Mesodermal cell (in vitro differentiated cells): Measurements from ENCODE around the gene B4GALT4.

ENCODE experiments used
- H3K27ac ChIP-seq: 2 replicates; pipeline ENCODE4 v1.7.0; 2013; ENCODE audit warnings: mild to moderate bottlenecking, low read depth, low read length, moderate library complexity; ENCODE audit not compliant: severe bottlenecking
- H3K36me3 ChIP-seq: 2 replicates; pipeline ENCODE4 v1.7.1; 2013; ENCODE audit warnings: mild to moderate bottlenecking, low read length, moderate library complexity; ENCODE audit not compliant: control insufficient read depth, insufficient read depth
- H3K4me1 ChIP-seq: one replicate; pipeline ENCODE4 v1.7.1; 2013; ENCODE audit warnings: mild to moderate bottlenecking, low read length; ENCODE audit not compliant: insufficient read depth, control insufficient read depth, poor library complexity, severe bottlenecking
- H3K4me3 ChIP-seq: 2 replicates; pipeline ENCODE4 v1.7.0; 2013; ENCODE audit warnings: low read length, control low read depth, mild to moderate bottlenecking; ENCODE audit not compliant: insufficient read depth, poor library complexity, severe bottlenecking; ENCODE audit errors: extremely low read depth
- H3K9me3 ChIP-seq: 2 replicates; pipeline ENCODE4 v1.7.1; 2013; ENCODE audit warnings: mild to moderate bottlenecking, low read length, moderate library complexity; ENCODE audit not compliant: control insufficient read depth
- WGBS, 2 experiments: methylation state at CpG; one replicate each; pipeline ENCODE4 v1.1.5; 2013; ENCODE audit warnings: missing lambda C conversion rate in 2 of 2; ENCODE audit not compliant: insufficient coverage in 2 of 2; 5-methylcytosine and 5-hydroxymethylcytosine counted together

B4GALT4 gene

DNA sequence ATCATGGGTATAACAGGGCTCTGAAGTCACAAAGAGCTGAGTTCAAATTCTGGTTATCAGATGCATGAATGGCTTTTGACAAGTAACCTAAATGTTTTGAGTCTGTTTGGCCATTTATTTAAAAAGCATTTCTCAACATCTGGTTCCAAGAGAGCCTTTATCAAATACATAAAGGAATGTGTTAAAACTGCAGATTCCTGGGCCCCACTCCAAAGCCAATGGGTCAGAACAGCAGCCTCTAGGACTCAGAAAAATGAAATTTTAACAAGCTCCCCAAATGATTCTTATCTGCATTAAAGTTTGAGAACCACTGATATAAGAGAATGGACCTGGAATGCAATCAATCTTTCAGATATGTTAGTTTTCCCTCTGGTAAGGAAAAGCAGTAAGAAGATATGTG is 3.4 kb downstream of the B4GALT4 start:
- H3K27ac ChIP-seq, result no peak overlapping the region
- H3K4me1 ChIP-seq, result peaks cover 11% of the 10 kb centered on the region
- no peak overlapping the region for H3K4me3 ChIP-seq
- no peaks in the 10 kb centered on the region for H3K9me3 ChIP-seq
- peaks cover 38% of the 10 kb centered on the region for H3K36me3 ChIP-seq

DNA sequence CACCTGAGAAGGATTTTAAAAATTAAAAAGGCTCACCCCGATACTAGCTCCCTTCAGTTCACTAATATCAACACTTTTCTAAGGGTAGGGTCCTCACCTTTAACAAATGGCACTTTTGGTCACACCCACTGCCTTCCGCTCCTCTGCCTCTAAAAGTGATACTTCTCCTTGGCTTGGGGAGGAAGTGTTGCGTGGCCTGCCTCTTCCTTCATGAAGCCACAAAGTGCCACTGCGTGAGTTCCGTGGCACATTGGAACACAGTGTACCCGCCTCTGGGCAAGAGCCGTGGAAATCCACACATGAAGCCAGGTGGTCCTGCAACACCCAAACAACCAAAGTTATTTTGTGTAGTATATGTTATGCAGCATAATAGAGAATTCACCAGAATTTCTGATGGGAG is 3.9 kb downstream of the B4GALT4 start:
- no peaks in the 10 kb centered on the region for H3K9me3 ChIP-seq
- 100% methylated on average over 4 of the region's 7 CpGs; no CpG with 5 or more reads in 1 of the 2 experiments for WGBS, 2 experiments
- H3K4me1 ChIP-seq, result peaks cover 11% of the 10 kb centered on the region
- H3K4me3 ChIP-seq, result no peak overlapping the region
- no peak overlapping the region for H3K27ac ChIP-seq
- H3K36me3 ChIP-seq, result peaks cover 38% of the 10 kb centered on the region

DNA sequence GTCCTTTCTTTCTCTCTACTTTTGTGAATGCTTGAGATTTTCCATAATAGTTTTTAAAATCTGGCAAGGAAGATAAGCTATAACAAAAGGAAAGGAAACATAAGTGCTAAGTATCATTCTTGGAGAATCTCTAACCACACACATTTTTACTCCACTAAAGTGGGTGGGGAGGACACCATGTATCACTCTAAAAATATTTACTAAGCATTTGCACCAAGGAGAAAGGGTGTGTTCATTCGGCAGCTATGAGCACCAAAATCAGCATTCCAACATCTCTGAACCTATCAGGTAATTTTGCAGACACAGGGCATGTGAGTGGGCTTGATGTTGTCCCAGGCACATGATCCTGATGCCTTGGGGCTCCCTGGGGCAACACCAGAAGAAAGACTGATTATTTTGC is 5.5 kb downstream of the B4GALT4 start:
- 89% methylated on average over 1 of the region's 1 CpG; no CpG with 5 or more reads in 1 of the 2 experiments for WGBS, 2 experiments
- H3K36me3 ChIP-seq, result peaks cover 49% of the 10 kb centered on the region
- no peak overlapping the region for H3K4me3 ChIP-seq
- peaks cover 11% of the 10 kb centered on the region for H3K4me1 ChIP-seq
- no peaks in the 10 kb centered on the region for H3K9me3 ChIP-seq
- H3K27ac ChIP-seq, result no peak overlapping the region

DNA sequence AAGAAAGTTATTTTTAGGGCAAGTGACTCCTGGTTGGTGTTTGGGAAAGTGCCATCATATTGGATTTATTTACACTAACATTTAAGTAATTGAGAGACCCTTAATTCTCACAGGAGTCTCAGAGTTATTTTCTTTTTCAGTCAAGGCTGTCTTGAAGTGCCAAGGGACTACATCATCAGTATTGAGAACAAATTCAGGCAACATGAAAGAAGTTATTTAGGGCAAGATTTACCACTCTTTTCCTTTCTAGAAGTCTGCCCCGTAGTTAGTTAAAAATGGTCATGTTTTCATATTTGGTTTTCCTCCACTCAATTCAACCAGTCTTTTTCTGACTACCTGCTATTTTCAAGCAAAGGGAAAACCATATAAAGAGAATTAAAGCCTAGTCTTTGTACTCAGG is 6.1 kb downstream of the B4GALT4 start:
- H3K4me3 ChIP-seq, result no peak overlapping the region

DNA sequence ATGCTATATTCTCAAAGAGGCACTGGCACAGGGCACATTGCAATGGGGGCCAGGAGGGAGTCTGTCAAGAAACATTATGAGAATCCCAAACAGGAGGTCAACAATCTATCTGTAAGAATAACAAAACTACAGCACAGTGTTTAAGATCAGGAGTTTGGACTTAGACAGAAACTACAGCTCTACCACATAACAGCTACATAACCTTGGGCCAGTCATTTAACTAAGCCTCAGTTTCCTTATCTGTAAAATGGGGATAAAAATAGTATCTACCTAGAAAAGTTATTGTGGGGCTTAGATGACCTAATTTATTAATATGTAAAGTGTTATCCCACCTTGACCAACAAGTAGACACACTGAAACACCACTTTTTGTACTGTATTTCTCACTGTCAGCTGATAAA is 9.9 kb downstream of the B4GALT4 start:
- Histone ChIP-seq H3K27ac (no peak overlapping the region), H3K4me3 (no peak overlapping the region), H3K4me1 (peaks cover 11% of the 10 kb centered on the region), H3K9me3 (no peaks in the 10 kb centered on the region), H3K36me3 (peaks cover 77% of the 10 kb centered on the region)

More for the DNA sequence above, 6.1 kb downstream of the B4GALT4 start:
- peaks cover 11% of the 10 kb centered on the region for H3K4me1 ChIP-seq
- peaks cover 53% of the 10 kb centered on the region for H3K36me3 ChIP-seq
- no peak overlapping the region for H3K27ac ChIP-seq
- no peaks in the 10 kb centered on the region for H3K9me3 ChIP-seq
- no CpG with 5 or more reads among the region's 1 CpG for whole genome bisulfite sequencing, 2 experiments

DNA sequence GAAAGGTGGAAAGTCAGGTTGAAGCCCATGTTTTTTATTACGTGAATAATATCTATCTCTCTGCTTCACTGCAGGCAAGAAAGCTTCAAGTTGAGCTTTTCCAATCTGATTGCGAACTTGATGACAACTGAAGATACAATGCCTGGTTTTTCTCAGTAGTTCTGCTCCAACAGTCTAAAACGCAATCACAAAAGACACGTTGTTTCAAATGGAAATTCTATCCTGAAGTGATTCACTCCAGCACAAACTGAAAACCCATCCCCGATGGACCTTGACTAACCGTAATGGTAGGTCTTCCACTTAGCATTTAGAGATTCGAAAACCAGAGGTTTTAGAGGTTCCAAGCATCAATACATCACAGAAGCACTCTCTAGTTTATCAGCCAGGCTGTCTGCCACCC is 10.6 kb downstream of the B4GALT4 start:
- H3K4me1 ChIP-seq, result peaks cover 5% of the 10 kb centered on the region
- H3K27ac ChIP-seq, result no peak overlapping the region
- H3K36me3 ChIP-seq, result peaks cover 76% of the 10 kb centered on the region
- H3K9me3 ChIP-seq, result no peaks in the 10 kb centered on the region
- WGBS, 2 experiments, result 93 to 94% methylated on average over 7 of the region's 7 CpGs
- H3K4me3 ChIP-seq, result no peak overlapping the region

DNA sequence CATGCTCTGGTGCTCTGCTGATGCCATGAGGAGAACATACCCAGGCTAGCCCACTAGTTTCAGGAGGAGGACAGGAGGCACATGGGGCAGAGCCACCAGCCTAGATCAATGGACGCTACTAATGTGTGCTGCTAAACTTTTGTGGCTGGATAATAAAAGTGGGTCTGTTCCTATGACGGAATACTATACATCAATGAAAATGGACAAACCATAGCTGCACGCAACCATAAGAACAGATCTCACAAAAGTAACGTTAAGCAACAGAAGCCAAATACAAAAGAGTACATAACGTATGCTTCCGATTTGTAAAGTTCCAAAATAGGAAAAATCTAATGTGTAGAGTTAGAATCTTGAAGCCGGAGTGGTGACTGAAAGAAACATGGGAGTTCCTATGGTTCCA is 11.5 kb downstream of the B4GALT4 start:
- Histone ChIP-seq H3K9me3 (no peaks in the 10 kb centered on the region), H3K4me1 (no peaks in the 10 kb centered on the region), H3K4me3 (no peak overlapping the region), H3K27ac (no peak overlapping the region), H3K36me3 (peaks cover 70% of the 10 kb centered on the region)
- WGBS, 2 experiments, result 94 to 100% methylated on average over 1 to 7 of the region's 7 CpGs

DNA sequence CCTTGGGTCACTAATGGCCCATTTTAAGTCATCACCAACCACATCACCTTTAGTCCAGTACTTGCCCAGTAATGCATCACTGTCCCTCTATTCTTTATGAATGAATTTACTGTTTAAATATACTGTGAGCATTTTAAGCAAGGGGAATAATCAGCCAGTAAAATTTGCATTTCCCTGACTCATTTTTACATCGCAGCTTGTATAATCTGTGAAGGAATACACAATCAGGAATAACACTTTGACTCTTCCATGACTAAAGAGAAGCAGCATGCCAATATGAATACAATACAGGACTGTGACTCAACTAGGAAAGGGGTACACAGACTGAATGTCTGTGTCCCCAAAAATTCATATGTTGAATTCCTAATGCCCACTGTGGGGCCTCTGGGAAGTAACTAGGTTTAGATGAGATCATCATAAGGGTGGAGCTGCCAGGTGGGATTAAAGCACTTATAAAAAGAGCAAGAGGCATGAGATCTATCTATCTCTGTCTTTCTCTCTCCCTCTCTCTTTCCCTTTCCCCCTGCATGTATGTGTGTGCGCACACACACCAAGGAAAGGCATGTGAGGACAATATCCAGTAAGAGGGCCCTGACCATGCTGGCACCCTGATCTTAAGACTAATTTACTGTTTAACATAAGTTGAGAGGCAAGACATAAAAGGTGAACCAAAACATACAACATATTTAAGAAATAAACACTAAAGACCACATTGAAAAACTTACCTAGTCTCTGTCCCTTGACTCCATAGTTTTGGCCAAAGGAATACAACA is 12.1 kb downstream of the B4GALT4 start:
- Histone ChIP-seq H3K27ac (no peak overlapping the region), H3K36me3 (peaks cover 67% of the 10 kb centered on the region), H3K4me1 (no peaks in the 10 kb centered on the region), H3K9me3 (no peaks in the 10 kb centered on the region), H3K4me3 (no peak overlapping the region)
- WGBS, 2 experiments, result 100% methylated on average over 2 of the region's 2 CpGs; no CpG with 5 or more reads in 1 of the 2 experiments

DNA sequence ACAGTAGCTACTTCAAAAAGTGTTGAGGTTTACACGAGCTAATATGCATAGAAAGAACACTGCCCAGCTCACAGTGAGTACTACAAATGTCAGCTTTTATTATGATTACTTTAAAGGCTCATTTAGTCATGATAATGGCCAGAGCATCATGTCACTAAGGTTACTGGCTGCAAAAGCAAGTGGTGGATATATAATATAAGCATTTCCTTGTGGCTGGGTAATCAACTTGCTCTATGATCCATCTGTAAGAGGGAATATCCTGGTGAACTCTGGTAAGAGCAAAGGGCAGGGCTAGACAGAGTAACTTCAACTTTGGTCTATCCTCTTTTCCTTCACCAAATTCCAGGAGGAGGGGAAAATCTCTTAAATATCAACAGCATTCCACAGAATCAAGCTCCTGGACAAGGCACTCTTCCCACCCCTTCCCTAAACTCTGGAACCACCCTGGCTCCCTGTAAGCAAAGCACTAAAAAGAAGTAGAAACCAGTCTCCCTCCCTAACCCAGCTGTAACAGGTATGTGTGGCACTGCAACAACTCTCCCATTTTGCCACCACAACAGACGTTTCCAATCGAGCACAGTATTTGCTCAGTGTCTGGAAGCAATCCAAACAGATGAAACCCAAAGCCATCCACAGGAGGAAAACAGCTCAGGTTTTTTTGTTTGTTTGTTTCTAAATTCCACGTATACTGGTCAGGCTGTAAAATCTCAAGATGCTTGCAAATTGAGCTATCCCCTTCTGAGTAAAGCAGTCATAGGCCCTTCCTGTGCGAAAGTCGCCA is 13.4 kb downstream of the B4GALT4 start:
- Histone ChIP-seq H3K4me3 (no peak overlapping the region), H3K27ac (no peak overlapping the region), H3K9me3 (no peaks in the 10 kb centered on the region), H3K36me3 (peaks cover 72% of the 10 kb centered on the region), H3K4me1 (no peaks in the 10 kb centered on the region)
- 89 to 100% methylated on average over 5 to 6 of the region's 6 CpGs for WGBS, 2 experiments

DNA sequence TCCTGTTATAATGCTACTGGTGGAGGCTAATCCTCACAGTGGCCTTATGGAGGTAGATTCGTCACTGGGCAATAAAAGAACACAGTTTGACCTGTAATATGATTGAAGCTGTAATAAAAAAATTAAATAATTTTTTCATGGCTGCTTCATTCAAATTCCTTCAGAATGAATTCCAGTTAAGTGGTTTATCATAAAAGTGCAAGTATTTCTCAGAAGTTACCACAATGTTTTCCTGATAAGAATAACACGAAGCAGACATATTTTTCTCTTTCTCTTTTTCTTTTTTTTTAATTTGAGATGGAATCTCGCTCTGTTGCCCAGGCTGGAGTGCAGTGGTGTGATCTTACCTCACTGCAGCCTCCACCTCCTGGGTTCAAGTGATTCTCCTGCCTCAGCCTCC is 15.6 kb downstream of the B4GALT4 start:
- Histone ChIP-seq H3K27ac (no peak overlapping the region), H3K36me3 (peaks cover 75% of the 10 kb centered on the region), H3K4me3 (no peak overlapping the region), H3K4me1 (no peaks in the 10 kb centered on the region), H3K9me3 (no peaks in the 10 kb centered on the region)
- WGBS, 2 experiments, result 90% methylated on average over 2 of the region's 3 CpGs

DNA sequence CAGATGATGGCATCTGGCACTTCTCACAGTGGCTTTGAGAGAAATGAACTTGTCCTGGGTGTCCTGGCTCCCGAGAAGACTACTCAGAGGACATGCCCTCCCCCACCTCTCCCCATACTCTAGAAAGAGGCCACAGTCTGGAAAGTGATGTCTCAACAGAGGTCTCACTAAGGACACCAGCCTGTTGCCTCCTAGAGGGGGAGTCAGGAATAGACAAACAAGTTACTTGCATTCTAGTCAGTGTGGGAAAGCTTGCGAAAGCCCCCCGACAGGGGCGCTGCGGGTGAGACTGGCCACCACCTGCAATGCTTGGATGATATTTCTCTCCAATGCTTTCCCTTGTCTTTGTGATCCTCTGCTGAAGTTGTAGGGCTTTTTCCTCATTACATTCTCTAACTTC is 17.2 kb downstream of the B4GALT4 start:
- Histone ChIP-seq H3K4me1 (no peaks in the 10 kb centered on the region), H3K36me3 (peaks cover 69% of the 10 kb centered on the region), H3K27ac (no peak overlapping the region), H3K4me3 (no peak overlapping the region), H3K9me3 (no peaks in the 10 kb centered on the region)
- 92 to 94% methylated on average over 4 of the region's 5 CpGs for WGBS, 2 experiments
